WTC11 (cell line): ENCODE results near the gene SUPT3H.

ENCODE experiments used
- AFF4 ChIP-seq: sonication (generic); formaldehyde crosslinking; IDR thresholded peaks from 2 replicates; pipeline ENCODE4 v1.8.1; 2023; ENCODE audit warnings: mild to moderate bottlenecking, missing genetic modification reagents, borderline replicate concordance
- ATF2 ChIP-seq: sonication (generic); formaldehyde crosslinking; IDR thresholded peaks from 2 replicates; pipeline ENCODE4 v1.8.1; 2022; ENCODE audit warnings: low read depth, missing genetic modification reagents, borderline replicate concordance
- CBFB ChIP-seq: sonication (generic); formaldehyde crosslinking; IDR thresholded peaks from 2 replicates; pipeline ENCODE4 v1.8.1; 2022; ENCODE audit warnings: mild to moderate bottlenecking, low read depth, missing genetic modification reagents
- CREB1 ChIP-seq: sonication (generic); formaldehyde crosslinking; IDR thresholded peaks from 2 replicates; pipeline ENCODE4 v1.8.0; 2023; ENCODE audit warnings: mild to moderate bottlenecking, missing genetic modification reagents
- ETV6 ChIP-seq: sonication (generic); formaldehyde crosslinking; IDR thresholded peaks from 2 replicates; pipeline ENCODE4 v1.8.1; 2022; ENCODE audit warnings: mild to moderate bottlenecking, missing genetic modification reagents
- HMGXB4 ChIP-seq: sonication (generic); formaldehyde crosslinking; IDR thresholded peaks from 2 replicates; pipeline ENCODE4 v1.8.1; 2023; ENCODE audit warnings: mild to moderate bottlenecking, moderate library complexity, missing genetic modification reagents
- IRF1 ChIP-seq: sonication (generic); formaldehyde crosslinking; IDR thresholded peaks from 2 replicates; pipeline ENCODE4 v1.8.0; 2023; ENCODE audit warnings: missing genetic modification reagents
- NR1H2 ChIP-seq: sonication (generic); formaldehyde crosslinking; IDR thresholded peaks from 2 replicates; pipeline ENCODE4 v1.9.0; 2021; ENCODE audit warnings: mild to moderate bottlenecking, moderate library complexity, missing genetic modification reagents
- SMAD4 ChIP-seq: sonication (generic); formaldehyde crosslinking; IDR thresholded peaks from 2 replicates; pipeline ENCODE4 v1.8.0; 2022; ENCODE audit warnings: mild to moderate bottlenecking, missing genetic modification reagents
- SP1 ChIP-seq: sonication (generic); formaldehyde crosslinking; conservative IDR thresholded peaks from 2 replicates; pipeline ENCODE4 v1.8.1; 2022; ENCODE audit warnings: missing genetic modification reagents
- TF ChIP-seq, protein P1 (sequence below): sonication (generic); formaldehyde crosslinking; IDR thresholded peaks from 2 replicates; pipeline ENCODE4 v1.8.0; 2022; ENCODE audit warnings: mild to moderate bottlenecking, missing genetic modification reagents
- TF ChIP-seq, protein P2 (sequence below): fragments of 200-600 bp; IDR thresholded peaks from 2 replicates; pipeline ENCODE4 v1.8.0; 2022; ENCODE audit warnings: antibody characterized with exemption
- TF ChIP-seq, protein P3 (sequence below): fragments of 250-450 bp; sonication (Bioruptor Pico); IDR thresholded peaks from 2 replicates; pipeline ENCODE4 v1.9.0; 2021; ENCODE audit warnings: mild to moderate bottlenecking, borderline replicate concordance

DNA sequence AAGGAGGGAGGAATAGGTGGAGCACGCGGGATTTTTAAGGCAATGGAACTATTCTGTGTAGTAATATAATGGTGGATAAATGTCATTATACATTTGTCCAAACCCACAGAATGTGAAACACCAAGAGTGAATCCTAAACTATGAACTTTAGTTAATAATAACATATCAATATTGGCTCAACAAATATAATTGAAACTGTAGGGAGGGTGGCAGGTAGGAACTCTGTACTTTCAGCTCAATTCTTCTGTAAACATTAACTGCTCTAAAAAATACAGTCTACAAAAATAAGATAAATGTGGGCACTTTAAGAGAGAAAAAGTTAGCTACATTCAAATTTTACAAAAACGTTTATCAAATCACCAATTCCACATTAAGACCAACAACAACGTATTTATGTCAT, 186.3 kb downstream of the SUPT3H start:
- no peak for TF ChIP-seq IRF1 (CRISPR knock-in tag)
- TF ChIP-seq, protein P1, sequence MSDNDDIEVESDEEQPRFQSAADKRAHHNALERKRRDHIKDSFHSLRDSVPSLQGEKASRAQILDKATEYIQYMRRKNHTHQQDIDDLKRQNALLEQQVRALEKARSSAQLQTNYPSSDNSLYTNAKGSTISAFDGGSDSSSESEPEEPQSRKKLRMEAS (CRISPR knock-in tag): no peak
- no peak for TF ChIP-seq ETV6
- TF ChIP-seq SMAD4 (CRISPR knock-in tag): no peak
- TF ChIP-seq, protein P2, sequence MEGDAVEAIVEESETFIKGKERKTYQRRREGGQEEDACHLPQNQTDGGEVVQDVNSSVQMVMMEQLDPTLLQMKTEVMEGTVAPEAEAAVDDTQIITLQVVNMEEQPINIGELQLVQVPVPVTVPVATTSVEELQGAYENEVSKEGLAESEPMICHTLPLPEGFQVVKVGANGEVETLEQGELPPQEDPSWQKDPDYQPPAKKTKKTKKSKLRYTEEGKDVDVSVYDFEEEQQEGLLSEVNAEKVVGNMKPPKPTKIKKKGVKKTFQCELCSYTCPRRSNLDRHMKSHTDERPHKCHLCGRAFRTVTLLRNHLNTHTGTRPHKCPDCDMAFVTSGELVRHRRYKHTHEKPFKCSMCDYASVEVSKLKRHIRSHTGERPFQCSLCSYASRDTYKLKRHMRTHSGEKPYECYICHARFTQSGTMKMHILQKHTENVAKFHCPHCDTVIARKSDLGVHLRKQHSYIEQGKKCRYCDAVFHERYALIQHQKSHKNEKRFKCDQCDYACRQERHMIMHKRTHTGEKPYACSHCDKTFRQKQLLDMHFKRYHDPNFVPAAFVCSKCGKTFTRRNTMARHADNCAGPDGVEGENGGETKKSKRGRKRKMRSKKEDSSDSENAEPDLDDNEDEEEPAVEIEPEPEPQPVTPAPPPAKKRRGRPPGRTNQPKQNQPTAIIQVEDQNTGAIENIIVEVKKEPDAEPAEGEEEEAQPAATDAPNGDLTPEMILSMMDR: no peak
- TF ChIP-seq NR1H2 (CRISPR knock-in tag): no peak
- no peak for TF ChIP-seq SP1 (CRISPR knock-in tag)
- TF ChIP-seq AFF4 (CRISPR knock-in tag): no peak
- no peak for TF ChIP-seq CREB1 (CRISPR knock-in tag)
- TF ChIP-seq, protein P3, sequence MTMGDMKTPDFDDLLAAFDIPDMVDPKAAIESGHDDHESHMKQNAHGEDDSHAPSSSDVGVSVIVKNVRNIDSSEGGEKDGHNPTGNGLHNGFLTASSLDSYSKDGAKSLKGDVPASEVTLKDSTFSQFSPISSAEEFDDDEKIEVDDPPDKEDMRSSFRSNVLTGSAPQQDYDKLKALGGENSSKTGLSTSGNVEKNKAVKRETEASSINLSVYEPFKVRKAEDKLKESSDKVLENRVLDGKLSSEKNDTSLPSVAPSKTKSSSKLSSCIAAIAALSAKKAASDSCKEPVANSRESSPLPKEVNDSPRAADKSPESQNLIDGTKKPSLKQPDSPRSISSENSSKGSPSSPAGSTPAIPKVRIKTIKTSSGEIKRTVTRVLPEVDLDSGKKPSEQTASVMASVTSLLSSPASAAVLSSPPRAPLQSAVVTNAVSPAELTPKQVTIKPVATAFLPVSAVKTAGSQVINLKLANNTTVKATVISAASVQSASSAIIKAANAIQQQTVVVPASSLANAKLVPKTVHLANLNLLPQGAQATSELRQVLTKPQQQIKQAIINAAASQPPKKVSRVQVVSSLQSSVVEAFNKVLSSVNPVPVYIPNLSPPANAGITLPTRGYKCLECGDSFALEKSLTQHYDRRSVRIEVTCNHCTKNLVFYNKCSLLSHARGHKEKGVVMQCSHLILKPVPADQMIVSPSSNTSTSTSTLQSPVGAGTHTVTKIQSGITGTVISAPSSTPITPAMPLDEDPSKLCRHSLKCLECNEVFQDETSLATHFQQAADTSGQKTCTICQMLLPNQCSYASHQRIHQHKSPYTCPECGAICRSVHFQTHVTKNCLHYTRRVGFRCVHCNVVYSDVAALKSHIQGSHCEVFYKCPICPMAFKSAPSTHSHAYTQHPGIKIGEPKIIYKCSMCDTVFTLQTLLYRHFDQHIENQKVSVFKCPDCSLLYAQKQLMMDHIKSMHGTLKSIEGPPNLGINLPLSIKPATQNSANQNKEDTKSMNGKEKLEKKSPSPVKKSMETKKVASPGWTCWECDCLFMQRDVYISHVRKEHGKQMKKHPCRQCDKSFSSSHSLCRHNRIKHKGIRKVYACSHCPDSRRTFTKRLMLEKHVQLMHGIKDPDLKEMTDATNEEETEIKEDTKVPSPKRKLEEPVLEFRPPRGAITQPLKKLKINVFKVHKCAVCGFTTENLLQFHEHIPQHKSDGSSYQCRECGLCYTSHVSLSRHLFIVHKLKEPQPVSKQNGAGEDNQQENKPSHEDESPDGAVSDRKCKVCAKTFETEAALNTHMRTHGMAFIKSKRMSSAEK (CRISPR knock-in tag): no peak
- TF ChIP-seq CBFB (CRISPR knock-in tag): no peak
- TF ChIP-seq ATF2 (CRISPR knock-in tag): no peak
- TF ChIP-seq HMGXB4 (CRISPR knock-in tag): no peak
